KBM-7 (cell line): Measurements from ENCODE around the gene LRRC15.

Experiments
- DNase-seq: peaks from one replicate; pipeline ENCODE4 v3.0.0-alpha.2; 2015
- in situ Hi-C: fragments of 300-500 bp; cut with MboI; formaldehyde crosslinking; loops from 2 replicates; pipeline ENCODE4 v1.14.3; 2020; ENCODE audit warnings: low sequenced_read_pairs, low pct_unique_long_range_greater_than_20kb, mixed read lengths

LRRC15 gene

DNA sequence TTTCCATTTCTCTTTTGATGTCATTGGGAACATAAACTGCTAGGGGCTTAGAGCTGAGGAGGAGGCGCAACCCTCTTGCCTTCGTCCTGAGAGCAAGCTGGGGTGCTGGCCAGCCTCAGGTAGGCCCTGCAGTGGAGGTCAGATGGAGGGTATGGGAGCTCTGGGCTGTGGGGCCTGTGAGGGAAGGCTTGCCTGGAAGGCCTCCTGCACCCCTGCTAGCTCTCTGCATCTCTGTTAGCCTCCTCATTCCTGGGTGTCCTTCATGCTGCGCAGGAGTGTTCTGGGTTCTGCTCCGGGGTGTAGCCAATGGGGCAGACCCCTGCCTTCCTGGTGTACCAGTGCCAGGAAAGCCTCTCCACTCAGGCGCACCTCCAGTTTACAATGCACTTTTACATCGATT lies 17.7 kb upstream of the LRRC15 start:
- in situ Hi-C loops: no loop called here
- no peak for DNase-seq

- DNase-seq: no peak
- in situ Hi-C loops: no loop called here
Measured at GRCh38 chr3:194386648-194387047, 17.1 kb upstream of the LRRC15 start.

GRCh38 chr3:194386066-194386465 lies 16.5 kb upstream of the LRRC15 start:
- in situ Hi-C loops: no loop called here
- no peak for DNase-seq

GRCh38 chr3:194384569-194385001 lies 15.0 kb upstream of the LRRC15 start:
- DNase-seq: no peak
- in situ Hi-C loops: no loop called here

- in situ Hi-C loops: no loop called here
Measured at GRCh38 chr3:194384156-194384555, 14.6 kb upstream of the LRRC15 start.

DNA sequence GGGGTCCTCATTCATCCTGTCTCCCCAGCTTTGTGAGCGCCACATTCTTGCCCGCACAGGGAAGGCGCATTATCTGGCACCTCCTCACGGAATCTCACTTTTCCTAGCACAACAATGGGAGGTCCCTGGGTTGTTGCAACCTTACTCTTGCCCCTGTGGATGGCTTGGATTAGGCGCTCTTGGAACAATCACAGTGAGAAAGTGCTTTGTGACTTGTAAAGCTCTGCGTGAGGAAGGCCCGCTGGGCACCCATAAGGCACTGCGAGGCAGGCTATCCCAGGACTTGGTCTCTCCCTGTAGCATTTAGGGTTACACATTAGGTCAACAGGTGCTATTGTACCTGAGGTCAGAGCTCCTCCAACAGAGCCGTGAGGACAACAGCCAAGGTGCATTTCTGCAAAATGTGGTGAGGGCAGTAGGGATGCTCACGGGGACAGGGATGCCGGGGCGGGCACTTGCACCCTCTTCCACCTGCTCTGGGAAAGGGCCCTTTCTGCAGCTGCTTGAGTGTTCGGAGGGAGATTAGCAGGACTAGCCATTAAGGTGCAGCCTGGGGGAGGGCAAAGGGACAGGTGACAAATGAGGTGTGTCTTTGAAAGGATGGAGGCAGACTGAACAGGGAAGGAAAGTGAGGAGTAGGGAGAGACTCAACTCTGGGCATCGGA lies 13.9 kb upstream of the LRRC15 start:
- no peak for DNase-seq
- in situ Hi-C loops: no loop called here

More at GRCh38 chr3:194384156-194384555, 14.6 kb upstream of the LRRC15 start:
- no peak for DNase-seq

GRCh38 chr3:194382892-194383223 lies 13.3 kb upstream of the LRRC15 start:
- DNase-seq: no peak
- in situ Hi-C loops: no loop called here

DNA sequence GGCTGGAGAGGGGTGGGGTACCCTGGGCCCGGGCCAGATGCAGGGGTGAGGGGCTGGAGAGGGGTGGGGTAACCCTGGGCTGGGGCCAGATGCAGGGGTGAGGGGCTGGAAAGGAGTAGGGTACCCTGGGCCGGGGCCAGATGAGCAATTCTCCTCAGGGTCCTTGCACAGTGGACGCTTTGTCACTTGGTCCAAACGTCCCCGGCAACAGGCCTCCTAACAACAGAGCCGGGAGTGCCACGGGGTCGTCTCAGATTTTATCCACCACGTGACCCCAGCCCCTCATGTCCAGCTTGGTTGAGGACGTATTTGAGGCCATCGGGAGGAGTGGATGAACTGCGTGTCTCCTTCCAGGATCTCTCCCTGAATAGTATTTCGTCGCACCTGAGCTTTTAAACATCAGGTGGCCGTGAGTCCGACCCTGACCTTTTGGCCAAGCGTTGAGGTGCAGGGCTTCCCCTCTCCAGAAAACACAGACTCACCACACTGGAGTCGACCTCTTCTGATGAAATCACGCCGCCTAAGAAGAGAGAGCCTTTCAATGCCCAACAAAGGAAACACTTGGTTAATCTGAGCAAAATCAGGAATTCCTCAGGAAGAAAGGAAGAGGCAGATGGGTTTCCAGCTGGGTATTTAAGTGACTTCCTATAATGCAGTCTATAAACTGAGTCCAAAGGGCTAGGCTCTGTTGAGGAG lies 12.8 kb upstream of the LRRC15 start:
- DNase-seq: no peak
- in situ Hi-C loops: no loop called here

- no peak for DNase-seq
- in situ Hi-C loops: no loop called here
Measured at GRCh38 chr3:194381460-194381875, 11.9 kb upstream of the LRRC15 start.

GRCh38 chr3:194380326-194380725 lies 10.8 kb upstream of the LRRC15 start:
- DNase-seq: no peak
- in situ Hi-C loops: no loop called here

- in situ Hi-C loops: no loop called here
- no peak for DNase-seq
Measured at GRCh38 chr3:194379651-194380050, 10.1 kb upstream of the LRRC15 start.

DNA sequence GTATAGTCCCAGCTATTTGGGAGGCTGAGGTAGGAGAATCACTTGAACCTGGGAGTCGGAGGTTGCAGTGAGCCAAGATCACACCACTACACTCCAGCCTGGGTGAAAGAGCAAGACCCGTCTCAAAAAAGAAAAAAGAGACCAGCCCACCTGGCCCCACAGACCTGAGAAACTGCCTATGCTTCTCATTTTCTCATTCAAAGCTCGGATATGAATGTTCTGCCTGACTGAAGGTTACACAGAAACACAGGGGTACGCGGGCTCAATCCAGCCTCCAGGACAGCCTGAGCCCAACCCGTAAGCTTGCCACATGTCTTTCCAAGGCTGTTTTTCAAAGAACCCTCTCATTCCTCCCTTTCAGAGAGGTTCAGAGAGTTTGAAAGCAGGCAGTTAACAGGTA lies 9.7 kb upstream of the LRRC15 start:
- in situ Hi-C loops: no loop called here

DNA sequence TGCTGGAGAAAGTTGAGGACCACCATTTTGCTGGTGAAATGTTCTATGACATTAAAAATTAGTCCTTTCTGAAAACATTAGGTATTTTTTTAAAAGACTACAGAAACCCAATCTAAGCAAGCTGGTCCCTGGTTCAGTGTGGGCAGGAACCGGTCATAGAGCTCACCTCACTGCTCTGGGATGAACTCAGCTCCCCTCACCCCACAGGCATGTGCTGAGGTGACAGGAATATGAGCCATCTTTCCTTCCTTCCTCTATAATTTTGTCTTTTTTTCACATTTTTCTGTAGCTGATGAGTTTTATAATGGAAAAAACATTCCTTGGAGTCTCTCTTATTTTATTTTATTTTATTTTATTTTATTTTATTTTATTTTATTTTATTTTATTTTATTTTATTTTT lies 8.2 kb upstream of the LRRC15 start:
- DNase-seq: no peak
- in situ Hi-C loops: no loop called here

More for the DNA sequence above, 9.7 kb upstream of the LRRC15 start:
- DNase-seq: no peak

- in situ Hi-C loops: no loop called here
- no peak for DNase-seq
Measured at GRCh38 chr3:194376241-194376560, 6.7 kb upstream of the LRRC15 start.

- no peak for DNase-seq
- in situ Hi-C loops: no loop called here
Measured at GRCh38 chr3:194375473-194376240, 6.1 kb upstream of the LRRC15 start.

GRCh38 chr3:194374935-194375334 lies 5.4 kb upstream of the LRRC15 start:
- in situ Hi-C loops: no loop called here
- DNase-seq: no peak

DNA sequence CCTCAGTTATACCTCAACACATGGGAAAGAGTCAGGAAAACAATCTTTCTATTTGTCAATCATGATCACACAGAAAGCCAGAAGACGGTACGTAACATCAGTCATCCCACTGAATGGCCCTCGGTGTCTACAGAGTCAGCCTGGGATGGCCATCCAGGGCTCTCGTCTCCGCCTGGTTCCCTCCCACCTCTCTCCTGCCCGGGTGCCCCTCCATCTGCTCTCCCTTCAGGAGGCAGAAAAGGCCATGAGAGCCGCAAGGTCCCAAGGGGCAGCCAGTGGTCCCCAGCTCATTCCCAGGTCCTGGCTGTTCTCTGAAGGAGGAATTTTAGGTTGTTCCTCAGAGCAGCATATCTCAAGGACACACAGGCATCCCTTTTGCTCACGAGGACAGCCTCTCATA lies 4.4 kb upstream of the LRRC15 start:
- no peak for DNase-seq
- in situ Hi-C loops: no loop called here

- DNase-seq: no peak
- in situ Hi-C loops: no loop called here
Measured at GRCh38 chr3:194373028-194373427, 3.5 kb upstream of the LRRC15 start.

DNA sequence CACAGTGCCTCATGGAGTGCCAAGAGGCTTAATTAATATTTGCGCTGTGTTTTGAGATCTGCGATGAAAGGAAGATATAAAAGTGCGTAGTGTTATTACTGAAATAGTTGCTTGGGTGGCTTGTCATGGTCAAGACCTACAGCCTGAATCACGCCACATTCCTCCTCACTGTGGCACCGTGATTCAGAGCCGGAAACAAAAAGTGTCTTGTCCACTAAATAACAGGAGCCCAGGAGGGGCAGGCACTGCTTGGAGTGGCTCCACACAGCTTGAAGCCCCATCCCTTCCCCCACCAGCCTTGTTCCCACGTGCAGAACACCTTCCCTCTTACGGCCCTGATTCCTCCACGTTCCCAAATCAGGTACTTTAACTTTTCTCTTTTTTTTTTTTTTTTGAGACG lies 1.2 kb upstream of the LRRC15 start:
- in situ Hi-C loops: no loop called here
- no peak for DNase-seq

GRCh38 chr3:194368918-194369317 lies 625 bp downstream of the LRRC15 start:
- DNase-seq: no peak
- in situ Hi-C loops: no loop called here
